HCT116 (cell line): ENCODE results near the gene VTI1A. TPM values are rescaled to one million over a fixed set of nuclear protein-coding genes. Genes with fewer than 3 reads are reported as not detected.

Experiments used
- ATAC-seq: fragments of 200-7000 bp; cut with Tn5 transposase; 2 replicates; pipeline ENCODE4 v1.9.1; 2020; ENCODE audit warnings: mild to moderate bottlenecking, moderate library complexity
- BruUV-seq: library from RNA; stranded (reverse); fragments of 400-500 nt; replicated peaks from 2 replicates; lab custom pipeline; 2021; lab: Mats Ljungman, UMichigan
- CTCF ChIA-PET: fragments of 300-600 bp; sonication (Branson Sonifier 250); formaldehyde crosslinking; loops from one replicate; lab custom pipeline; 2021; ENCODE audit warnings: antibody characterized with exemption; lab: Charles Lee
- POLR2A ChIA-PET: fragments of 300-600, 350-600 bp; sonication (Branson Sonifier 250); formaldehyde crosslinking; loops from one replicate; lab custom pipeline; 2021; ENCODE audit warnings: antibody characterized with exemption; lab: Charles Lee
- RAD21 ChIA-PET, 2 experiments: fragments of 300-600 bp; sonication (Branson Sonifier 250); formaldehyde crosslinking; loops; one replicate each; lab custom pipeline; 2023; ENCODE audit warnings: low total read pairs in 2 of 2; ENCODE audit not compliant: uncharacterized antibody in 2 of 2, unreplicated experiment in 2 of 2, low non-redundant PET in 1 of 2; lab: Charles Lee
- DNase-seq: peaks from one replicate; pipeline ENCODE4 v3.0.0-alpha.2; 2010; ENCODE audit warnings: low read depth, low spot score
- H2AFZ ChIP-seq: fragments of 200-600 bp; shearing (Covaris generic), sonication (generic); 2 replicates; pipeline ENCODE4 v1.6.1; 2017; ENCODE audit warnings: low read depth, mixed run types, mixed read lengths, antibody characterized with exemption, low read length; ENCODE audit not compliant: poor library complexity, severe bottlenecking
- H3K27ac ChIP-seq: 2 replicates; pipeline ENCODE4 v1.5.1; 2012; ENCODE audit warnings: low read depth, low read length
- H3K27me3 ChIP-seq: fragments of 200-600 bp; sonication (generic); 2 replicates; pipeline ENCODE4 v1.6.1; 2016; ENCODE audit warnings: mixed run types, low read length, mixed read lengths; ENCODE audit not compliant: insufficient read depth
- H3K36me3 ChIP-seq, 2 experiments: fragments of 200-500 bp in 1 of 2; fragments of 200-600 bp in 1 of 2; sonication (Bioruptor generic) in 1 of 2; sonication (generic) in 1 of 2; 2 replicates each; pipeline versions ENCODE4 v1.5.1 to v1.6.1; 2014 to 2016; ENCODE audit warnings: low read length in 2 of 2, inconsistent platforms in 1 of 2, mixed read lengths in 1 of 2, mixed run types in 1 of 2; ENCODE audit not compliant: insufficient read depth in 2 of 2, control insufficient read depth in 1 of 2
- H3K4me1 ChIP-seq, 2 experiments: fragments of 200-600 bp in 1 of 2; sonication (generic) in 1 of 2; 2 replicates each; pipeline versions ENCODE4 v1.5.1 to v1.6.1; 2012 to 2017; ENCODE audit warnings: low read length in 2 of 2, inconsistent platforms in 1 of 2, mild to moderate bottlenecking in 1 of 2, mixed read lengths in 1 of 2, mixed run types in 1 of 2, moderate library complexity in 1 of 2; ENCODE audit not compliant: insufficient read depth in 2 of 2, control insufficient read depth in 1 of 2
- H3K4me2 ChIP-seq: fragments of 200-600 bp; sonication (generic); 2 replicates; pipeline ENCODE4 v1.6.1; 2017; ENCODE audit warnings: mixed run types, low read length, mixed read lengths
- H3K4me3 ChIP-seq, 2 experiments: fragments of 200-600 bp in 1 of 2; sonication (generic) in 1 of 2; replicated peaks in 1 of 2; 2 replicates each; pipeline ENCODE4 v1.5.1; 2011 to 2016; ENCODE audit warnings: low read length in 2 of 2, control low read depth in 1 of 2, low read depth in 1 of 2, mild to moderate bottlenecking in 1 of 2, mixed read lengths in 1 of 2, mixed run types in 1 of 2
- H3K79me2 ChIP-seq: fragments of 200-600 bp; sonication (generic); 2 replicates; pipeline ENCODE4 v1.6.1; 2017; ENCODE audit warnings: mild to moderate bottlenecking, mixed run types, low read length, moderate library complexity, mixed read lengths; ENCODE audit not compliant: insufficient read depth
- H3K9ac ChIP-seq: fragments of 200-600 bp; sonication (generic); 2 replicates; pipeline ENCODE4 v1.6.1; 2016; ENCODE audit warnings: low read length, mixed read lengths
- H3K9me2 ChIP-seq: fragments of 200-600 bp; sonication (generic), shearing (Covaris generic); 2 replicates; pipeline ENCODE4 v1.6.1; 2017; ENCODE audit warnings: mixed run types, mild to moderate bottlenecking, moderate library complexity; ENCODE audit not compliant: insufficient read depth
- H3K9me3 ChIP-seq, 2 experiments: fragments of 200-500 bp in 1 of 2; fragments of 200-600 bp in 1 of 2; sonication (Bioruptor generic) in 1 of 2; sonication (generic) in 1 of 2; 2 replicates each; pipeline ENCODE4 v1.6.1; 2014 to 2017; ENCODE audit warnings: low read length in 2 of 2, mixed read lengths in 2 of 2, inconsistent platforms in 1 of 2, low read depth in 1 of 2, mild to moderate bottlenecking in 1 of 2, mixed run types in 1 of 2, moderate library complexity in 1 of 2; ENCODE audit not compliant: control insufficient read depth in 1 of 2, insufficient read depth in 1 of 2
- H4K20me1 ChIP-seq: fragments of 200-600 bp; sonication (generic), shearing (Covaris generic); 2 replicates; pipeline ENCODE4 v1.6.1; 2017; ENCODE audit warnings: mixed run types, mild to moderate bottlenecking, moderate library complexity; ENCODE audit not compliant: insufficient read depth
- ATF3 ChIP-seq: IDR thresholded peaks from 2 replicates; pipeline ENCODE4 v1.6.1; 2012
- CBX3 ChIP-seq: IDR thresholded peaks from 2 replicates; pipeline ENCODE4 v1.6.1; 2012; ENCODE audit warnings: low read depth
- CEBPB ChIP-seq: IDR thresholded peaks from 2 replicates; pipeline ENCODE4 v1.6.1; 2012; ENCODE audit warnings: low read depth
- CTCF ChIP-seq, 3 experiments: fragments of 200-600 bp in 1 of 3; sonication (generic) in 1 of 3; IDR thresholded peaks in 2 of 3; conservative IDR thresholded peaks in 1 of 3; 2 replicates each; pipeline ENCODE4 v1.5.1; 2012 to 2017; ENCODE audit warnings: low read depth in 2 of 3, low read length in 2 of 3, antibody characterized with exemption in 1 of 3, borderline replicate concordance in 1 of 3, control low read depth in 1 of 3, mild to moderate bottlenecking in 1 of 3, mixed read lengths in 1 of 3, mixed run types in 1 of 3, moderate library complexity in 1 of 3; ENCODE audit not compliant: insufficient read depth in 1 of 3
- POLR2A ChIP-seq: IDR thresholded peaks from 2 replicates; pipeline ENCODE4 v1.7.0; 2011; ENCODE audit warnings: borderline replicate concordance; ENCODE audit not compliant: insufficient read depth, insufficient read length; ENCODE audit errors: extremely low read depth
- RAD21 ChIP-seq: IDR thresholded peaks from 2 replicates; pipeline ENCODE4 v1.6.1; 2012; ENCODE audit warnings: low read depth, mild to moderate bottlenecking
- REST ChIP-seq: IDR thresholded peaks from 2 replicates; pipeline ENCODE4 v1.6.1; 2012; ENCODE audit warnings: low read depth
- SP1 ChIP-seq: IDR thresholded peaks from 2 replicates; pipeline ENCODE4 v1.6.1; 2012; ENCODE audit warnings: low read depth
- SRF ChIP-seq: IDR thresholded peaks from 2 replicates; pipeline ENCODE4 v1.6.1; 2012; ENCODE audit warnings: low read depth
- TCF7L2 ChIP-seq: IDR thresholded peaks from 2 replicates; pipeline ENCODE4 v1.7.0; 2011; ENCODE audit warnings: borderline replicate concordance, inconsistent platforms; ENCODE audit not compliant: insufficient read depth, insufficient read length; ENCODE audit errors: extremely low read depth
- YY1 ChIP-seq: IDR thresholded peaks from 2 replicates; pipeline ENCODE4 v1.6.1; 2011; ENCODE audit warnings: low read length, low read depth, moderate library complexity, mild to moderate bottlenecking; ENCODE audit not compliant: insufficient replicate concordance; ENCODE audit errors: extremely low read depth
- ZFX ChIP-seq: fragments of 450-650 bp; IDR thresholded peaks from 2 replicates; pipeline ENCODE4 v1.6.1; 2017
- ZNF274 ChIP-seq: fragments of 200-500 bp; sonication (Bioruptor generic); IDR thresholded peaks from 2 replicates; pipeline ENCODE4 v1.6.1; 2014; ENCODE audit warnings: mild to moderate bottlenecking, low read depth, low read length, inconsistent platforms
- intact Hi-C: fragments of 100-400 bp; cut with micrococcal nuclease; formaldehyde crosslinking; loops from 2 replicates; pipeline ENCODE4 v1.10.0; 2022
- total RNA-seq: library from RNA; stranded (reverse); gene quantifications from one replicate; pipeline ENCODE4 v1.2.1, GENCODE V29; 2021; ENCODE audit not compliant: unreplicated experiment
- TF ChIP-seq, protein P1 (sequence below): IDR thresholded peaks from 2 replicates; pipeline ENCODE4 v1.6.1; 2011; ENCODE audit warnings: mild to moderate bottlenecking, low read length, moderate library complexity; ENCODE audit not compliant: insufficient replicate concordance; ENCODE audit errors: extremely low read depth
- TF ChIP-seq, protein P2 (sequence below): IDR thresholded peaks from 2 replicates; pipeline ENCODE4 v1.6.1; 2012

VTI1A gene
- total RNA-seq, 1 experiment from 2014 or later, result 80.7 TPM

DNA sequence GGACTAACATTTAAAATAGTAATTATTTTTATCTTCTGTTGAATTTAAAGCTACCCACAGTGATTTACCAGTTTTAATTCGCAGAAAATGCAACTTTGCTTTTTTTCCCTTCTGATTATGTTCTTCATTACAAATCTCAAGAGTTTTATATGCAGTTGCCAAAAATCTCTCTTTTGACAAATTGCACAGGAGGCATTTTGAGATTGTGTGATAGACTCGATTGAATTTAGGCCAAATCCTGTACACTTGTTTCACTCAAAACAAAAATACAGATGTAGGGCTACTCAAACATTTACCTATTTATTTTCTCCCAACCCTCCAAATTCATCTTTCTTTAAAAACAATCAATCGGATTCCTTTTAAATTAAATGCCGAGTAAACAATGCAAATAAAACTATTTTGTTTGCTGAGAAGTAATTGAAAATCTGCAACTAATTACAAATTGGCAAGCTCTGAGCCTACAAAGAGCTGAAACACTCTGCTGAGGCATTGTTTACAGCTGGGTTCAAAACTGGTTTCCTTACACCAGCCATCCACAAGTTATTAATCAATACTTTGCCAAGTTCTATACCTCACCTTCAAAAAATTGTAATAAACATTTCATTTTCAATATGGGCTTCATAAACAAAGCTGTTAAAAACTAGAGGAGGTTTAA is 288.2 kb downstream of the VTI1A start:
- H3K79me2 ChIP-seq, result no peaks in the 10 kb centered on the region; the same call in 1 of the 2 replicates
- H3K9ac ChIP-seq, result no peak overlapping the region
- RAD21 ChIA-PET, result no interaction called here
- BruUV-seq, result no TSS peak
- H3K9me2 ChIP-seq, result no peaks in the 10 kb centered on the region
- no peak for ATAC-seq
- no peak overlapping the region for H3K4me3 ChIP-seq
- H3K36me3 ChIP-seq, result peaks cover 0 to 7% of the 10 kb centered on the region in 2 experiments; a peak in 1 of 4 replicates
- no peak for DNase-seq
- no peaks in the 10 kb centered on the region for H3K27me3 ChIP-seq
- H3K4me1 ChIP-seq, result peaks cover 30 to 31% of the 10 kb centered on the region in 2 experiments
- H3K4me2 ChIP-seq, result no peak overlapping the region
- H3K27ac ChIP-seq, result no peak overlapping the region
- CTCF ChIA-PET, result no interaction called here
- TF ChIP-seq CEBPB (no peak), ATF3 (no peak), ZNF274 (no peak), REST (no peak), TCF7L2 (no peak), SP1 (no peak), CBX3 (no peak), YY1 (no peak), CTCF (IDR thresholded peaks at IDR 0.05 in 2 of 3, conservative IDR thresholded peaks at IDR 0.05 in 1 of 3; ENCODE audit: borderline replicate concordance in 1 of 3, insufficient read depth in 1 of 3, low read depth in 2 of 3, low read length in 2 of 3) (no peak), POLR2A (no peak), ZFX (no peak), SRF (no peak), RAD21 (no peak)
- TF ChIP-seq, protein P1, sequence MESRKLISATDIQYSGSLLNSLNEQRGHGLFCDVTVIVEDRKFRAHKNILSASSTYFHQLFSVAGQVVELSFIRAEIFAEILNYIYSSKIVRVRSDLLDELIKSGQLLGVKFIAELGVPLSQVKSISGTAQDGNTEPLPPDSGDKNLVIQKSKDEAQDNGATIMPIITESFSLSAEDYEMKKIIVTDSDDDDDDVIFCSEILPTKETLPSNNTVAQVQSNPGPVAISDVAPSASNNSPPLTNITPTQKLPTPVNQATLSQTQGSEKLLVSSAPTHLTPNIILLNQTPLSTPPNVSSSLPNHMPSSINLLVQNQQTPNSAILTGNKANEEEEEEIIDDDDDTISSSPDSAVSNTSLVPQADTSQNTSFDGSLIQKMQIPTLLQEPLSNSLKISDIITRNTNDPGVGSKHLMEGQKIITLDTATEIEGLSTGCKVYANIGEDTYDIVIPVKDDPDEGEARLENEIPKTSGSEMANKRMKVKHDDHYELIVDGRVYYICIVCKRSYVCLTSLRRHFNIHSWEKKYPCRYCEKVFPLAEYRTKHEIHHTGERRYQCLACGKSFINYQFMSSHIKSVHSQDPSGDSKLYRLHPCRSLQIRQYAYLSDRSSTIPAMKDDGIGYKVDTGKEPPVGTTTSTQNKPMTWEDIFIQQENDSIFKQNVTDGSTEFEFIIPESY, result no peak
- TF ChIP-seq, protein P2, sequence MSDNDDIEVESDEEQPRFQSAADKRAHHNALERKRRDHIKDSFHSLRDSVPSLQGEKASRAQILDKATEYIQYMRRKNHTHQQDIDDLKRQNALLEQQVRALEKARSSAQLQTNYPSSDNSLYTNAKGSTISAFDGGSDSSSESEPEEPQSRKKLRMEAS, result no peak
- TF ChIP-seq, all 23 proteins: peak for 0
- Histone ChIP-seq H3K9me3 (no peaks in the 10 kb centered on the region), H2AFZ (no peak overlapping the region), H4K20me1 (no peaks in the 10 kb centered on the region)
- POLR2A ChIA-PET, result no interaction called here
- intact Hi-C loops, result no loop called here
